Measurements from ENCODE around the gene PSAPL1.

- TF ChIP-seq CTCF (IDR thresholded peaks at IDR 0.05; ENCODE audit: borderline replicate concordance, extremely low read depth, low read length, poor library complexity, severe bottlenecking) = no peak
- TF ChIP-seq EZH2 (IDR thresholded peaks at IDR 0.05; ENCODE audit: borderline replicate concordance, low read depth, low read length, severe bottlenecking) = no peak
These were observed 25.8 kb upstream of the PSAPL1 start for GRCh38 chr4:7460566-7460965.
